Endothelial cell (in vitro differentiated cells): ENCODE data around the gene QPCTL. TPM values are rescaled to one million over a fixed set of nuclear protein-coding genes. Genes with fewer than 3 reads are reported as not detected.

Experiments
- DNase-seq: peaks from one replicate; pipeline ENCODE4 v3.0.0; 2021; ENCODE audit warnings: low spot score
- H3K27ac Mint-ChIP-seq: one replicate; pipeline ENCODE4 v1.8.0; 2021; ENCODE audit warnings: mixed read lengths, inconsistent platforms; ENCODE audit not compliant: unreplicated experiment
- H3K27me3 Mint-ChIP-seq: one replicate; pipeline ENCODE4 v1.8.0; 2021; ENCODE audit warnings: mild to moderate bottlenecking, moderate library complexity, mixed read lengths, inconsistent platforms; ENCODE audit not compliant: unreplicated experiment
- H3K36me3 Mint-ChIP-seq: one replicate; pipeline ENCODE4 v1.8.0; 2021; ENCODE audit warnings: mild to moderate bottlenecking, low read depth, mixed read lengths, inconsistent platforms; ENCODE audit not compliant: unreplicated experiment
- H3K4me1 Mint-ChIP-seq: one replicate; pipeline ENCODE4 v1.8.0; 2021; ENCODE audit warnings: mild to moderate bottlenecking, mixed read lengths, inconsistent platforms; ENCODE audit not compliant: unreplicated experiment
- H3K4me3 Mint-ChIP-seq: one replicate; pipeline ENCODE4 v1.8.0; 2021; ENCODE audit warnings: mild to moderate bottlenecking, mixed read lengths, inconsistent platforms; ENCODE audit not compliant: unreplicated experiment
- H3K9me3 Mint-ChIP-seq: one replicate; pipeline ENCODE4 v1.8.0; 2021; ENCODE audit warnings: mixed read lengths, inconsistent platforms; ENCODE audit not compliant: unreplicated experiment
- long read RNA-seq: library from polyadenylated mRNA; unstranded; transcript quantifications from one replicate; pipeline ENCODE4 v2.0.0, GENCODE V29; 2020; ENCODE audit not compliant: unreplicated experiment
- total RNA-seq: library from RNA; stranded (reverse); fragmentation: NEBNext Ultra II Directional; extraction: Animal tissue kit (Norgen Biotek cat#: 25700); gene quantifications from one replicate; pipeline ENCODE4 v1.2.1, GENCODE V29; 2021; ENCODE audit not compliant: unreplicated experiment
- TF ChIP-seq, protein P1 (sequence below): fragments of 200-600 bp; sonication (generic); IDR thresholded peaks from one replicate; pipeline ENCODE4 v1.5.0; 2021; ENCODE audit warnings: antibody characterized with exemption; ENCODE audit not compliant: unreplicated experiment

Gene QPCTL
- total RNA-seq, result 10.6 TPM
- long read RNA-seq, partial matches to known transcripts, result 0 of 2 reads
- long read RNA-seq, other reads (novel, unspliced or antisense), result 0 of 2 reads

DNA sequence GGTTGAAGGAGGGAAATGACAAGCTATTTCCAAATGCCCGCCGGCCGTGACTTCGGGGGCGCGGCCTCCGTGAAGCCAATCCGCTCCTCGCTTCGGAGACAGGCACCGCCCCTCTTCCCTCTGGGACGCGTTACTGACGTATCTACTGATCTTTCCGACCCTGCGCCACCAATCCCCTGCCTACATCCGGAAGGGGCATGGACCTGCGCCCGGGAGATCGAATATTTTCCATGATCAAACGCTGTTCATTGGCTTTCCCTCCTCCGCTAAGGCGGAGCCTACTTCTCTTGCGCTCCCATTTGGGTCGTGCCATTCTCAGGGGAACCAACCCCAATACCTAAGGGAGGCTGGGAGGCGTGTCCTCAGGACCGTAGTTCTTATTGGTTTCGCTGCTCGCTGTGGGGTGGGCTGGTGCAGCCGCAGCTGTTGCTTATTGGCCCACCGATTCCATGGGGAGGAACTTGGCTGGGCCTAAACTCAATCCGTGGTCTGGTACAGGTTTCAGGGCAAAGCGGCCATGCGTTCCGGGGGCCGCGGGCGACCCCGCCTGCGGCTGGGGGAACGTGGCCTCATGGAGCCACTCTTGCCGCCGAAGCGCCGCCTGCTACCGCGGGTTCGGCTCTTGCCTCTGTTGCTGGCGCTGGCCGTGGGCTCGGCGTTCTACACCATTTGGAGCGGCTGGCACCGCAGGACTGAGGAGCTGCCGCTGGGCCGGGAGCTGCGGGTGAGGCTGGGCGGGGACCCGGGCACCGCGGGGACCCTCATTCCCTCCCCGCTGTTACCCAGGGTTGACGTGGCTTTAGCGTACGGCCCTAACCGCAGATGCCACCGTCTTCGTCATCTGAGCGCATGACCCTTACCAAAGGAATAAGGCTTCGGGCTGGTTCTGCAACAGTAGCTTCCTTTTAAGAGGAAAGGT is at the start of gene QPCTL:
Gene QPCTL, plus strand, starts transcription at position 480 of the 919 bp plus-strand sequence. Its CDS starts 38 bp downstream, at position 518.
- DNase-seq, result peak; percentile 91
- TF ChIP-seq, protein P1, sequence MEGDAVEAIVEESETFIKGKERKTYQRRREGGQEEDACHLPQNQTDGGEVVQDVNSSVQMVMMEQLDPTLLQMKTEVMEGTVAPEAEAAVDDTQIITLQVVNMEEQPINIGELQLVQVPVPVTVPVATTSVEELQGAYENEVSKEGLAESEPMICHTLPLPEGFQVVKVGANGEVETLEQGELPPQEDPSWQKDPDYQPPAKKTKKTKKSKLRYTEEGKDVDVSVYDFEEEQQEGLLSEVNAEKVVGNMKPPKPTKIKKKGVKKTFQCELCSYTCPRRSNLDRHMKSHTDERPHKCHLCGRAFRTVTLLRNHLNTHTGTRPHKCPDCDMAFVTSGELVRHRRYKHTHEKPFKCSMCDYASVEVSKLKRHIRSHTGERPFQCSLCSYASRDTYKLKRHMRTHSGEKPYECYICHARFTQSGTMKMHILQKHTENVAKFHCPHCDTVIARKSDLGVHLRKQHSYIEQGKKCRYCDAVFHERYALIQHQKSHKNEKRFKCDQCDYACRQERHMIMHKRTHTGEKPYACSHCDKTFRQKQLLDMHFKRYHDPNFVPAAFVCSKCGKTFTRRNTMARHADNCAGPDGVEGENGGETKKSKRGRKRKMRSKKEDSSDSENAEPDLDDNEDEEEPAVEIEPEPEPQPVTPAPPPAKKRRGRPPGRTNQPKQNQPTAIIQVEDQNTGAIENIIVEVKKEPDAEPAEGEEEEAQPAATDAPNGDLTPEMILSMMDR, result peak; percentile 8
- peaks cover 16% of the 10 kb centered on the region for H3K36me3 Mint-ChIP-seq
- no peaks in the 10 kb centered on the region for H3K9me3 Mint-ChIP-seq
- H3K4me3 Mint-ChIP-seq, result peak within 1 kb of the TSS; percentile 100
- H3K27me3 Mint-ChIP-seq, result peaks cover 8% of the 10 kb centered on the region
- peak within 1 kb of the TSS; percentile 96 for H3K27ac Mint-ChIP-seq
- peaks cover 9% of the 10 kb centered on the region for H3K4me1 Mint-ChIP-seq

DNA sequence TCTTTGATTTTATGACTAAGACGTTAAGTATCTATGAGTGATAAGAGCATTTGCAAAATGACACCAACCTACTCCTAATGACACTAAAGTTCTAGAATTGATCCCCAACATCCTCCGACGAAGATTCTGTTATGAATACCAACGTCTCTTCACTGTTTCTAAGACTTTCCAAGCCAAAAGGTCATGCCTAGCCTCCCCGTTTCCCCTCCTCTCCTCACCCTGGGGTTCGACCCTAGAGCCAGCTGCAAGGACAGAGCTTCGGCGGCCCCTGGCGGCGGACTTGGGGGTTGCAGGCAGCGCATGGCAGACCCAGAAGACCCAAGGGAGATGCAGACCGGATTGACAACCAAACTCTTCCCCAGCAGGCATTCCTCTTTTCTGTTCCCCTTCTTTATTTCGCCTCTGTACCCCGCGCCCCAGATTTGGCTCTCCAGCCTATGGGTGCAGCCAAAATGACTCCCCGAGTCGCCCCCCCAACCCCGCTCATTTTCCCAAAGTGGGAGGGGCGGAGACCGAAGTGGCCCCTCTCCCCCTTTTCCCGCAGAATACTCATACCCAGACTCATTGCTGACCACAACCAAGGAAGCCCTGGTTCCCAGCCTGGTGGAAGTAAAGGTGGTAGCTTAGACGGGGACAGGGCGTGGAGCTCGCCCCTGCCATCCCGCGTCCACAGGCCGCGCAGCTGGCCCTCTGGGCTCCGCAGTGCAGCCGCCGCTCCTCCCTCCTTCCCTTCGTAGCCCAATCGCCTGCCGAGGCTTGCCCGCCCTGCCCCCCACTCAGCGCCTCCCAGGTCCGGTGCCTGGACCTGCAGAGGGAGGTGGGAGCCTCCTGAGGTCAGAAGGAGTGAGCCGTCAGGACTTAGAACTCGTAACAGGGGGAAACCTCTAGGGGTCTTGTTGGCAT is 49.2 kb upstream of the QPCTL start:
- DNase-seq, result peak; percentile 96
- H3K27me3 Mint-ChIP-seq, result peaks cover 6% of the 10 kb centered on the region
- H3K4me1 Mint-ChIP-seq, result peaks cover 24% of the 10 kb centered on the region
- TF ChIP-seq, protein P1, result peak; percentile 96
- no peak overlapping the region for H3K27ac Mint-ChIP-seq
- peak overlapping the region; percentile 91 for H3K4me3 Mint-ChIP-seq
- peaks cover 5% of the 10 kb centered on the region for H3K36me3 Mint-ChIP-seq
- H3K9me3 Mint-ChIP-seq, result no peaks in the 10 kb centered on the region

DNA sequence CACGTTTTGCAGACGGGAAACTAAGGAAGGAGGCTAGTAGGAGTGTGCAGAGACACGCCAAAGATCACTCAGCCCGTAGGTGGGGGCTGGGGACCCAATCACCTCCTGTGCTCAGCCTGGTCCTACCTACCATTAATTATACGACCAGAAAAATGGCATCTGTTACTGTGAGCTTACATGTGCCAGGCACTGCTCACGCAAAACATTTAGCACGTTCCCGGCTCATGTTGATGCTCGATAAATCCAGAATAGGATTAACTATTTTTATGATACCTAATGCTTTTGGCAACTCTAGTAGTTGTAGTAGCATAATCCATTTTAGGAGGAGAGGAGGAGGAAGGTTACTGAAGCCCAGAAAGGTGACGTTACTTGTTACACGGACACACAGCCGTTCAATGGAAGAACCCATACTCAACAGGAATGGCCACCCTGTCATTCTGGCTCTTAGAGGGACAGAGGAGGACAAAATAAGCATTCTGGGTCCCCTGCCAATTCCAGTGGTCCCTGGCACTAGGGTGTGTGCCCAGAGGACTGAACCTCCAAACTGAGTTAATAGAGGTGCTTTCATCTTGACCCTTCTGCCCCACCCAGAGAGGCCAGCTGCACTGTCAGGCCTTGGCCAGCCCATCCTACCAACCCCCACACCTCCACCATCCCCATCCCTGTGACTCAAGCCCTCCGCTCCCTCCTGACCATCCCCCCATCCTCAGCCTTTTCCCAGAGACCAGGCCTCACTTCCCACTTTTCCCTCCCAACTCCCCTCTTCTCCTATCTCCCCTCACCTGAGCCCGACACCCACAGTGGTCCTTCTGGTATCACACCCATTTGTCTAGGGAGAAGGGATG is 48.3 kb upstream of the QPCTL start:
- no peak for DNase-seq
- peaks cover 6% of the 10 kb centered on the region for H3K27me3 Mint-ChIP-seq
- peaks cover 5% of the 10 kb centered on the region for H3K36me3 Mint-ChIP-seq
- H3K9me3 Mint-ChIP-seq, result no peaks in the 10 kb centered on the region
- H3K4me1 Mint-ChIP-seq, result peaks cover 17% of the 10 kb centered on the region
- H3K27ac Mint-ChIP-seq, result no peak overlapping the region
- H3K4me3 Mint-ChIP-seq, result no peak overlapping the region
- TF ChIP-seq, protein P1, result no peak

DNA sequence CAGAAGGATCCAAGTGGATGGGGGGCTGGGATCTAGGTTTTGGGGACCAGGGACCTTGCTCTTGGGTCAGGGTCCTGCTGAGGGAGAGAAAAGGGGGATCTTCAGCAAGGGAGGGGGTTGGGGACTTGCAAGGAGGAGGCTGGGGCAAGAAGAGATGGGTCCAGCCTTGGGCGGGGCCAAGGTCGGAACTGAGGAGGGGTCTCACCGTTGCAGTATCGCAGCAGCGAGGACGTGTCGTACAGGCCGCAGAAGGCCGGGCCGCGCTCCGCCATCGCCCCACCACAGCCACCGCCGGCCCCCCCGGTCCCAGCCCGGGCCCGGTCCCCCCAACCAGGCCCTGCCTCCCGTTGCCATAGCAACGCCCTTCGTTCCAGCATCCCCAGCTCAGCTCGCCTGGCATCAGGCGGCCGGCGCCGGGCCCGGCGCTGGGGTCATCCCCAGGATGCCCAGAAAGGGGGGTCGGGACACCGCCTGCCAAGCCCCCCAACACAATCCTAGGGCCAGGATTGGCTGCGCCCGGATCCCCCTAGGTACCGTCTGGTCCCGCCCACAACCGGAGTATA is 47.3 kb upstream of the QPCTL start:
- Mint-ChIP-seq H3K4me3 (no peak overlapping the region), H3K27ac (no peak overlapping the region), H3K4me1 (peaks cover 17% of the 10 kb centered on the region), H3K9me3 (no peaks in the 10 kb centered on the region), H3K27me3 (peaks cover 8% of the 10 kb centered on the region), H3K36me3 (peaks cover 5% of the 10 kb centered on the region)
- no peak for DNase-seq
- TF ChIP-seq, protein P1, result no peak
